Renal pelvis (tissue), 12 donors: ENCODE results near the gene EFHC2. TPM values are rescaled to one million over a fixed set of nuclear protein-coding genes. Genes with fewer than 3 reads are reported as not detected.
A peak's percentile ranks its signal among the peaks of the same experiment; 100 is the strongest.

Experiments
- DNase-seq: peaks from one replicate; pipeline ENCODE4 v3.0.0-alpha.2; 2013
- long read RNA-seq, 16 experiments: transcript quantifications; one replicate each; lab custom pipeline, GENCODE V29; 2026
- polyA plus RNA-seq, 3 donors: library from polyadenylated mRNA; unstranded; fragments of 120-200 nt; gene quantifications; one replicate each; pipeline ENCODE4 v1.2.1, GENCODE V29; 2013; ENCODE audit not compliant: insufficient read length in 3 of 3

Gene EFHC2, protein sequence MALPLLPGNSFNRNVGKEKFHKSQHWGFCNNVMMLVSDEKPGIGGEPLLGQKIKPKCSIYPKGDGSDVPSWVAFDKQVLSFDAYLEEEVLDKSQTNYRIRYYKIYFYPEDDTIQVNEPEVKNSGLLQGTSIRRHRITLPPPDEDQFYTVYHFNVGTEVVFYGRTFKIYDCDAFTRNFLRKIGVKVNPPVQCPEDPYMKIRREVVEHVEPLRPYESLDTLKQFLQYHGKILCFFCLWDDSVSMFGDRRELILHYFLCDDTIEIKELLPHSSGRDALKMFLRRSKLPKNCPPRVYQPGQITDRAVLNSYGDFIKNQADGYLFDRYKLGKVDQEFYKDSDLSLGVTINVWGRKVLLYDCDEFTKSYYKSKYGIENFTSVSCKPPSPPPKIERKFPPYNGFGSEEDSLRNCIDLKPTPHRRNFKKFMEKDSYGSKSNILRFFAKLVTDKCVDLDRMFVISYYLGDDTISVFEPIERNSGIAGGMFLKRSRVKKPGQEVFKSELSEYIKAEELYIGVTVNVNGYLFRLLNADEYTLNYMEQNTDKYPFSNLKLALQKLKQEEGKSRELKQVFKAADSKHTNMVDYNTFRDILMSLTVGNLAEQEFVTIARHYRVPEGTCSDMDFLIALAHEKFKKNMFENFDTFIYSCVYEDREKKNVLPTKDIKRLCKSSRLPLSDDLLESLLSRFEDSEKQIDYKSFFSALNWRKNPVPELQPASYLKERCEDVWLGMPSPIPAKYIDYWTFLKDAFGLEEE
- 10 to 100 TPM in 1 of 3 donors, 1 to 10 TPM in 2; 7.1 to 10.6 (median 8.6) TPM for polyA plus RNA-seq
- long read RNA-seq, donor 1: 0 reads
- long read RNA-seq, donor 2, partial matches to known transcripts: 0 of 1 reads
- long read RNA-seq, donor 2, other reads (novel, unspliced or antisense): 0 of 1 reads
- long read RNA-seq, donor 3, partial matches to known transcripts: 0 of 1 reads
- long read RNA-seq, donor 3, other reads (novel, unspliced or antisense): 0 of 1 reads
- long read RNA-seq, donor 4, partial matches to known transcripts: 0 of 1 reads
- long read RNA-seq, donor 4, other reads (novel, unspliced or antisense): 0 of 1 reads
- long read RNA-seq, donor 5, partial matches to known transcripts: 0 of 1 reads
- long read RNA-seq, donor 5, other reads (novel, unspliced or antisense): 0 of 1 reads
- long read RNA-seq, donor 6, partial matches to known transcripts: 0 of 1 reads
- long read RNA-seq, donor 6, other reads (novel, unspliced or antisense): 0 of 1 reads
- long read RNA-seq, donor 7, partial matches to known transcripts: 0 of 1 reads
- long read RNA-seq, donor 7, other reads (novel, unspliced or antisense): 0 of 1 reads
- long read RNA-seq, donor 8: 0 reads
- long read RNA-seq, donor 9, partial matches to known transcripts: 0 of 1 reads
- long read RNA-seq, donor 9, other reads (novel, unspliced or antisense): 0 of 1 reads
- long read RNA-seq, donor 10: 0 reads
- long read RNA-seq, donor 11, partial matches to known transcripts: 0 of 2 reads
- long read RNA-seq, donor 11, other reads (novel, unspliced or antisense): 0 of 2 reads
- long read RNA-seq, donor 12, partial matches to known transcripts: 0 of 1 reads
- long read RNA-seq, donor 12, other reads (novel, unspliced or antisense): 0 of 1 reads
- long read RNA-seq, donor 13: 0 reads
- long read RNA-seq, donor 14, partial matches to known transcripts: 0 of 3 reads
- long read RNA-seq, donor 14, other reads (novel, unspliced or antisense): 0 of 3 reads
- long read RNA-seq, donor 15: 0 reads
- long read RNA-seq, donor 16: 0 reads

- DNase-seq: peak; percentile 33
Measured at GRCh38 chrX:44343412-44344141, at the start of gene EFHC2. TSS of gene EFHC2 (minus strand) at chrX:44343672. CDS start at chrX:44343588, 84 bp downstream.

DNA sequence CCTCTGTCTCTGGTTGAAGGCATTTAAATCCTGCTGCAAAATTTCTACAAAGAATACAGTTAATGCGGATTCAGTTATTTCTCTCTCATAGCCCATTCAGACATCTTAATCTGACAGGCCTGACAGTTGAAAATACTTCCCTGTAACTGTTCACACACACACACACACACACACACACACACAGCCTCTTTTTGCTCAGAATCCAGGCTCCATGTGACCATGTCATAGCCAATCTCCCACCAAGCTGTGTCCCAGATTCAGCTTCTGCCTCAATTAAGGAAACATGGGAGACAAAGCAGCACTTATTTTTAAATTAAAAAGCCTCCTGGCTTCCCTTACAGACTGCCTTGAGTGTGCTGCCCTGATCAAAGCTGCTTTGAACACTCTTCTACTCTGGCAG, 49.3 kb upstream of the EFHC2 start:
- DNase-seq: no peak

DNA sequence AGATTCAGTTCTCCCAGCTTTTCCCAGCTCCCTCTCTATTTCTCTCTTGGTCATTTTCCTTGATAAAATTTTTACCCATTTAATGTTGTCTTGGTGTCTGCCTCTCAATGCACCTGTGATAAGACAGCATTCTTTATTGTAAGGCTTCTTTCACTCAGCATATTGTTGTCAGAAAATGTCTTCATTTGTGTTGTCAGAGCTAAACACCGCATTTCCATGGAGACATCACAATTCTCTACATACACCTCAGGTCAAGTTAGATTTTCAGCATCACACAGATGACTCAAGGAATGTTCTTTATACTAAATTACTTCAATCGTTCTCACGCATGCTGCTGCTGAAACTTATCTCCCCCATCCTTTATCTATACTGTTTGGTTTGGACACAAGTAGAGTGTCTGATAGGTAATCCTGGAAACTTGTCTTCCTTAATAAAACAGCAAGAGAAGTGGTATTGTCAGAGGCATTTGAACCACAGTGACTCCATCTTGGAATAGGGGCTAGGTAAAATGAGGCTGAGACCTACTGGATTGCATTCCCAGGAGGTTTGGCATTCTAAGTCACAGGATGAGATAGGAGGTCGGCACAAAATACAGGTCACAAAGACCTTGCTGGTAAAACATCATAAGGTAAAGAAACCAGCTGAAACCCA, 41.3 kb upstream of the EFHC2 start:
- DNase-seq: no peak

DNA sequence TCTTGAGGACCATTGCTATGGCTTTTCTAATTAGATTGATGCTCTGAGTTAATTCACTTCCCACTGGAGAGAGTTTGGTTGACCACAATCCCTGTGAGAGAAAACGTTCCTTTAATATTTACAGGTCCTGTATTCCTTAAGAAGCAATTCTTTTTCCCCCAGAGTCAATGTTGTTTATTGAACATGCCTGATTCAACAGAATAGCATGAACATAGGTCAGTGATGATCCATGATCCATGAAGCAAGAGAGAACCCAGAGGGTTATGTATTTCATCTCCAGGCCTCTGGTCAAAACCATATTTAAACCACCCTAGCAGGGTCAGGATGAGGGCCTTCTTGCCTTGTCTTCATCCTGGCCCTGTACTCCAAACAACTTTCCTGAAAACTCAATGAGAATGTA, 39.4 kb upstream of the EFHC2 start:
- no peak for DNase-seq

- no peak for DNase-seq
Measured at GRCh38 chrX:44352758-44353157, 9.3 kb upstream of the EFHC2 start.

- peak; percentile 45 for DNase-seq
Measured at GRCh38 chrX:44349561-44349960, 6.1 kb upstream of the EFHC2 start.

- no peak for DNase-seq
Measured at GRCh38 chrX:44344687-44345086, 1.2 kb upstream of the EFHC2 start.

DNA sequence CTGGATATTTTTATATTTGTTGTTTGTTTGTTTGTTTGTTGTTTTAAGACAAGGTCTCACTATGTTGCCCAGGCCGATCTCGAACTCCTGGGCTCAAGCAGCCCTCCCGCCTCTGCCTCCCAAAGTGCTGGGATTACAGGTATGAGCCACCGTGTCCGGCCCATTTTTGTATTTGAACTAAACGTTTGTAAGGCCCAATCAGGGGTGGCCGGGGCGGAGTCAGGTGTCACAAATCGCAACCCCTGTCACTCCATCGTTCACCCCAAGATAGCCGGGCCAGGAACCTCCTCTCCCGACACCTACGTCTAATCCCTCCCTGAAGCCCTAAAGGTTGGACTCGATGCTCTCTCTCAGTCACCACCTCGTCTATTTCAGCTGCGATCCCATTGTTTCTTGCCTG, 722 bp upstream of the EFHC2 start:
- DNase-seq: no peak

DNA sequence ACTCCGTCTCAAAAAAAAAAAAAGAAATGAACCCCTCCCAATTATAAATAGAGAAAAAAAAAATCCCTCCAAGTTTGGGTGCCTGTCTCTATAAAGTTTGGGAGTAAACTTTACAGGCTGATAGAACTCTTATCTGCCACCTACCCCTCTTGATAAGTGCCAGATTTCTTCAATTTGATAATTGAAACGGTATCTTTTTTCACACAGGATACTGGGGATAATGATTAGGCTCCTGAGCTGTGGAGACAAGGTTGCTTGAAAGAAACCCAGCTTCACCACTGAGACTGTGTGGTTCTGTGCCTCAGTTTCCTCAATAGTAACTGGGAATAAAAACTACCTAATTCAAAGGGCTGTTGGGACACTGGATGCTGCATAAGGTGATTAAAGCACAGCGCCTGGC, 606 bp downstream of the EFHC2 start:
- DNase-seq: no peak

- DNase-seq: no peak
Measured at GRCh38 chrX:44338361-44338760, 5.1 kb downstream of the EFHC2 start.

- DNase-seq: no peak
Measured at GRCh38 chrX:44332437-44332836, 11.0 kb downstream of the EFHC2 start.

GRCh38 chrX:44330227-44330626, 13.2 kb downstream of the EFHC2 start:
- no peak for DNase-seq

DNA sequence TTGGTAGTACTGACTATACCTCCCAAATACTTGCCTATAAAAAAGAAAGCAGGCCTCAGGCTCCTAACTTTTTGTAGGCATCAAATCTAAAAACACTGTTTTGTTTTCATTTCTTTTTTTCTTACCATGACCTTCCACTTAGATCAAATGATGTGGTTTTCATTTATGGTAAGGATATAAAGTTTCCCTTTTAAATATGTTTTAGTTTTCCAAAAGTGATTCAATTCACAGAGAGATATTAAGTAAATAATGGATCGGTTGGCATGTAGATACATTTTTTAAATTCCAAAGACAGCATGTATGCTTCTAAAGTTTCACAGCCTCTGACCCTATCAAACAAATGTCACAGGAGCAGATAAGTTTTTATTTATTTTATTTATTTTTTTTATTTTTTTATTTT, 23.9 kb downstream of the EFHC2 start:
- DNase-seq: no peak

DNA sequence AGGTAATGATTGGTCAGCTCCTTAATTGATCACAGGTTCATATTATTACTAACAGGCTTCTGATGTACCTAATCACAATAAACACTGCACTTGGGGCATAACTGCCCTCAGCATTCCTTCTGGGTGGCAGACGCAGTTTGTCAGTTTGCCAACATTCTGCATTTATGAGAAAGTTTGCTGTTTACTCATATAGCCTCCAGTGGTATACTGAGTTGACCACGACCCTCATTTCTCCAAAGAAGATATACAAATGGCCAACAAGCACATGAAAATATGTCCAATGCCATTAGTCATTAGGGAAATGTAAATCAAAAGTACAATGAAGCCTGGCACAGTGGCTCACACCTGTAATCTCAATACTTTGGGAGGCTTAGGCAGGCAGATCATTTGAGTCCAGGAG, 26.3 kb downstream of the EFHC2 start:
- no peak for DNase-seq

GRCh38 chrX:44314808-44315207, 28.7 kb downstream of the EFHC2 start:
- no peak for DNase-seq

DNA sequence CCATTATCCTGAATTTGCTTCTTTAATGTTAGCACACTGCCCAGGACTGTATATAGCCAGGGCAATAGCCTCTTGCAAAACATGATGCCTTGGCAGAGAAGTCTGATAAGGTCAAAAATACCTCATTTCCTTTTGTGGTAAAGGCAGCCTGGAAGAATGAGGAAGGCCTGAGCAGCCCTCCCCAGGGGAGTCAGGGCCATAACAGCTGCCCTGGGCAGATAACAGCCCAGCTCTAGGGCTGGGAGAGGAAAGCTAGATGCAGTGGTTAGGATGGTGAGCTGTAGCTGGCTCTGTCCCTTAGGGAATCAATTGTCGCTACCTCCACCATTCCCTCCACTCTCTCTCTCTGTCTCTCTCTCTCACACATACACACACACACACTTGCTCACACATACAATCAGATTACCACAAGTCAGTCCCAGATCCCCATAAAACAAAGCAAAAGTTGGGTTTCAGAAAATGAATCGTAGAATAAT, 29.2 kb downstream of the EFHC2 start:
- DNase-seq: no peak

- DNase-seq: no peak
Measured at GRCh38 chrX:44312421-44312820, 31.1 kb downstream of the EFHC2 start.

DNA sequence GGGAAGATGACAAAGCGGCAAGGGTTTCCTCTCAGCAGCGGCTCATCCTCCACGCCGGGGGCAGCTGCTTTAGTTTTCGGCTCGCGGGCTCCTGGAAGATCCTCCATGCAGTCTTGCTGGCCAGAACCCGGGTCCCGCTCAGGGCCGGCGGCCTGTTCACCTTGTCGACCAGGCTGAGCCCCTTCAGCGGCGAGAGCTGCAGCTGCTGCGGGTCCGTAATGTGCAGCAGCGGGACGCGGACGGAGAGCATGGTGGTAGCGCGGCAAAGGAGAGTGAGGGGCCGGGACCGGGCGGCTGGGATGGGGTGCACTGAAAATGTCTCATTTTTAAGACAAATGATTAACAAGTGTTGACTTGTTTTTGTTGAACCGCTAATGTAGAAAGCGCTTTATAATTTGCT, 33.2 kb downstream of the EFHC2 start:
- no peak for DNase-seq

DNA sequence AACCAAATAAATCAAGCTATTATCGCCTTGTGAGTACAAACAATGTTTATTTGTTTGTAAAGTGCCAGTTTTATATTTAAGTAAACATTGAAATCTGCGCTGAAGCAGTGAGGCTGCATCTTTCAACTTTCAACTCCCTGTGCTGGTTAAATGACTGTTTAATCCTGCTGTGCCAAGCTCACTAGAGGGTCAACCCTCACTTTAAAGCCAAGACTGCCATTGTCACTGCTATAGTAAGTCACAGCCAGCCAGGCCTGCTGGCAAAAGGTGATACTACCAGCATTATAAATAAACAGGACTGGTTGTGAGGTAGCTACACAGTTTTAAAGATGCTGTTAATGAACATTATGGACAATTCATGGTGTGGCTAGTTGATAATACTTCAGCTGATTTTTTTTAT, 34.6 kb downstream of the EFHC2 start:
- DNase-seq: no peak

DNA sequence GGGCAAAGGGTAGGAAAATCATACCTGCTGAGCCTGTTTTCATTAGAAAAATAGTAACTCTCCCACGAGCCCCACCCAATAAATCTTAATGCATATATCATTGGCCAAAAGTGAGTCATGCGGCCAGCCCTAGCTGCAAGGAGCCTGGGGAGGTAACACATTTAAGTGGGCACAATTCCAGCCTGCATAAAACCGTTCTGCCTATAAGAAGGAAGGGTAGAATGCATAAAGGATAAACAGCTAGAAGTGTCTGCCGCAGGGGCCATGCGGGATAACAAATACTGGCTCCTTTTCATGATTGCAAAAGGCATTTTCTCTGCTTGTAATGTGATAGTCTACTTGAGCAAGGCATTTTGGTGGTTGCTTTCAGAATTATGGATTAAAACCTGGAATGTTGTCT, 37.1 kb downstream of the EFHC2 start:
- DNase-seq: no peak
